T-helper 17 cell (primary cell): ENCODE data around the gene NCDN. TPM values are rescaled to one million over a fixed set of nuclear protein-coding genes. Genes with fewer than 3 reads are reported as not detected.

Source experiments
- ATAC-seq: fragments of 150-1000 bp; cut with Tn5 transposase; 2 replicates; pipeline ENCODE4 v1.10.0; 2021; ENCODE audit warnings: mild to moderate bottlenecking, moderate library complexity
- DNase-seq, 3 donors: peaks; one replicate each; pipeline versions ENCODE4 v3.0.0 to v3.0.0-alpha.2; 2020 to 2021
- H3K9me3 ChIP-seq: one replicate; pipeline ENCODE4 v1.7.0; 2013; ENCODE audit warnings: low read length, mild to moderate bottlenecking; ENCODE audit not compliant: control insufficient read depth, poor library complexity, severe bottlenecking
- H3K27ac Mint-ChIP-seq: one replicate; pipeline ENCODE4 v1.8.0; 2022; ENCODE audit warnings: mild to moderate bottlenecking, moderate library complexity, mixed read lengths
- H3K27me3 Mint-ChIP-seq: one replicate; pipeline ENCODE4 v1.8.0; 2022; ENCODE audit warnings: mixed read lengths
- H3K36me3 Mint-ChIP-seq: one replicate; pipeline ENCODE4 v1.8.0; 2022; ENCODE audit warnings: low read depth, mixed read lengths
- H3K4me1 Mint-ChIP-seq: one replicate; pipeline ENCODE4 v1.8.0; 2022; ENCODE audit warnings: mild to moderate bottlenecking, mixed read lengths
- H3K4me3 Mint-ChIP-seq: one replicate; pipeline ENCODE4 v1.8.0; 2022; ENCODE audit warnings: mild to moderate bottlenecking, moderate library complexity, mixed read lengths
- total RNA-seq, 4 donors: library from RNA in 2 of 4; stranded (reverse) in 2 of 4; gene quantifications; one replicate each; pipeline ENCODE4 v1.2.3 and lab custom pipeline; 2022 to 2026

The NCDN gene
- total RNA-seq, 2 donors from 2014 or later = 23.8 to 26.2 TPM

GRCh38 chr1:35536556-35537162 is 20.9 kb upstream of the NCDN start:
- H3K4me1 Mint-ChIP-seq = peaks cover 54% of the 10 kb centered on the region
- H3K4me3 Mint-ChIP-seq = peak overlapping the region; percentile 33
- H3K27me3 Mint-ChIP-seq = no peaks in the 10 kb centered on the region
- peaks cover 3% of the 10 kb centered on the region for H3K36me3 Mint-ChIP-seq
- ATAC-seq (no peak), DNase-seq (no peak)
- H3K27ac Mint-ChIP-seq = peak overlapping the region; percentile 97
- no peaks in the 10 kb centered on the region for H3K9me3 ChIP-seq

- peak overlapping the region; percentile 97 for H3K27ac Mint-ChIP-seq
- peaks cover 57% of the 10 kb centered on the region for H3K4me1 Mint-ChIP-seq
- H3K36me3 Mint-ChIP-seq = peaks cover 3% of the 10 kb centered on the region
- H3K27me3 Mint-ChIP-seq = no peaks in the 10 kb centered on the region
- DNase-seq (no peak), ATAC-seq (no peak)
- H3K9me3 ChIP-seq = no peaks in the 10 kb centered on the region
- peak overlapping the region; percentile 31 for H3K4me3 Mint-ChIP-seq
Observed at GRCh38 chr1:35537806-35538205, 19.8 kb upstream of the NCDN start.

- Mint-ChIP-seq H3K36me3 (peaks cover under 1% of the 10 kb centered on the region), H3K4me3 (peak overlapping the region; percentile 78)
Observed at GRCh38 chr1:35539073-35539823, 18.4 kb upstream of the NCDN start.

GRCh38 chr1:35539824-35540261 is 17.8 kb upstream of the NCDN start:
- H3K9me3 ChIP-seq = no peaks in the 10 kb centered on the region
- H3K36me3 Mint-ChIP-seq = peaks cover 1% of the 10 kb centered on the region
- peaks cover 67% of the 10 kb centered on the region for H3K4me1 Mint-ChIP-seq
- peak overlapping the region; percentile 78 for H3K4me3 Mint-ChIP-seq
- DNase-seq (no peak), ATAC-seq (peak; percentile 10)
- H3K27ac Mint-ChIP-seq = peak overlapping the region; percentile 97
- no peaks in the 10 kb centered on the region for H3K27me3 Mint-ChIP-seq

More at GRCh38 chr1:35539073-35539823, 18.4 kb upstream of the NCDN start:
- peak; percentile 87 for ATAC-seq
- H3K27me3 Mint-ChIP-seq = no peaks in the 10 kb centered on the region
- DNase-seq = no peak
- H3K27ac Mint-ChIP-seq = peak overlapping the region; percentile 97
- H3K9me3 ChIP-seq = no peaks in the 10 kb centered on the region
- H3K4me1 Mint-ChIP-seq = peaks cover 64% of the 10 kb centered on the region

- Mint-ChIP-seq H3K27ac (peak overlapping the region; percentile 88), H3K36me3 (peaks cover 13% of the 10 kb centered on the region), H3K27me3 (no peaks in the 10 kb centered on the region), H3K4me3 (peak overlapping the region; percentile 61), H3K4me1 (peaks cover 43% of the 10 kb centered on the region)
- peak in 2 of 3 donors; percentile 40 to 50 for DNase-seq
- no peaks in the 10 kb centered on the region for H3K9me3 ChIP-seq
- peak; percentile 89 for ATAC-seq
Observed at GRCh38 chr1:35544976-35545375, 12.6 kb upstream of the NCDN start.

- ATAC-seq = no peak
- H3K4me3 Mint-ChIP-seq = no peak overlapping the region
- H3K36me3 Mint-ChIP-seq = peaks cover 13% of the 10 kb centered on the region
- no peak overlapping the region for H3K27ac Mint-ChIP-seq
- H3K27me3 Mint-ChIP-seq = no peaks in the 10 kb centered on the region
- peaks cover 35% of the 10 kb centered on the region for H3K4me1 Mint-ChIP-seq
- no peaks in the 10 kb centered on the region for H3K9me3 ChIP-seq
- no peak for DNase-seq
Observed at GRCh38 chr1:35546614-35547013, 11.0 kb upstream of the NCDN start.

- no peaks in the 10 kb centered on the region for H3K9me3 ChIP-seq
- Mint-ChIP-seq H3K4me1 (peaks cover 30% of the 10 kb centered on the region), H3K27me3 (no peaks in the 10 kb centered on the region), H3K4me3 (no peak overlapping the region), H3K36me3 (no peaks in the 10 kb centered on the region), H3K27ac (no peak overlapping the region)
- DNase-seq = no peak
- ATAC-seq = no peak
Observed at GRCh38 chr1:35553851-35554250, 3.7 kb upstream of the NCDN start.

GRCh38 chr1:35554266-35555211 is 3.1 kb upstream of the NCDN start:
- no peaks in the 10 kb centered on the region for H3K9me3 ChIP-seq
- Mint-ChIP-seq H3K4me1 (peaks cover 33% of the 10 kb centered on the region), H3K27me3 (no peaks in the 10 kb centered on the region), H3K4me3 (peak overlapping the region; percentile 98), H3K36me3 (no peaks in the 10 kb centered on the region), H3K27ac (peak overlapping the region; percentile 98)
- ATAC-seq (no peak), DNase-seq (no peak)

- H3K4me1 Mint-ChIP-seq = peaks cover 36% of the 10 kb centered on the region
- H3K9me3 ChIP-seq = no peaks in the 10 kb centered on the region
- ATAC-seq (no peak), DNase-seq (no peak)
- no peaks in the 10 kb centered on the region for H3K27me3 Mint-ChIP-seq
- peak overlapping the region; percentile 98 for H3K27ac Mint-ChIP-seq
- peak overlapping the region; percentile 98 for H3K4me3 Mint-ChIP-seq
- H3K36me3 Mint-ChIP-seq = no peaks in the 10 kb centered on the region
Observed at GRCh38 chr1:35555212-35555584, 2.4 kb upstream of the NCDN start.

GRCh38 chr1:35555601-35556477 is 1.8 kb upstream of the NCDN start:
- H3K27me3 Mint-ChIP-seq = no peaks in the 10 kb centered on the region
- peak overlapping the region; percentile 98 for H3K4me3 Mint-ChIP-seq
- peaks cover 37% of the 10 kb centered on the region for H3K4me1 Mint-ChIP-seq
- H3K27ac Mint-ChIP-seq = peak overlapping the region; percentile 98
- H3K9me3 ChIP-seq = no peaks in the 10 kb centered on the region
- H3K36me3 Mint-ChIP-seq = no peaks in the 10 kb centered on the region
- ATAC-seq (no peak), DNase-seq (no peak)

- Mint-ChIP-seq H3K27me3 (no peaks in the 10 kb centered on the region), H3K4me3 (peak overlapping the region; percentile 98), H3K27ac (peak overlapping the region; percentile 98), H3K36me3 (peaks cover 2% of the 10 kb centered on the region), H3K4me1 (peaks cover 43% of the 10 kb centered on the region)
- ATAC-seq = peak; percentile 0
- DNase-seq = no peak
- no peaks in the 10 kb centered on the region for H3K9me3 ChIP-seq
Observed at GRCh38 chr1:35556484-35557117, 998 bp upstream of the NCDN start.

GRCh38 chr1:35557118-35557610 is 435 bp upstream of the NCDN start, which contains the start of gene KIAA0319L:
Gene KIAA0319L (minus strand): TSS chr1:35557403. CDS start chr1:35554491, 2,912 bp downstream.
- ATAC-seq = peak; percentile 71
- Mint-ChIP-seq H3K36me3 (peaks cover 2% of the 10 kb centered on the region), H3K4me3 (peak within 1 kb of the TSS; percentile 98), H3K4me1 (peaks cover 48% of the 10 kb centered on the region), H3K27ac (peak within 1 kb of the TSS; percentile 98), H3K27me3 (no peaks in the 10 kb centered on the region)
- no peak for DNase-seq
- H3K9me3 ChIP-seq = no peaks in the 10 kb centered on the region
